Measurements from ENCODE around the gene ADGRA3. TPM values are rescaled to one million over a fixed set of nuclear protein-coding genes. Genes with fewer than 3 reads are reported as not detected.

Gene ADGRA3
- total RNA-seq, 2 experiments from 2014 or later: not detected

- no peaks in the 10 kb centered on the region for H3K4me1 ChIP-seq (ENCODE audit: insufficient read depth, low read length, poor library complexity, severe bottlenecking)
- no peaks in the 10 kb centered on the region for H3K9me2 ChIP-seq (ENCODE audit: insufficient read depth, low read length)
- no peaks in the 10 kb centered on the region for H3K9me3 ChIP-seq (ENCODE audit: low read length)
- H3K4me2 ChIP-seq (ENCODE audit: low read length): no peak overlapping the region
- intact Hi-C loops (cut with micrococcal nuclease; ENCODE audit: unreplicated experiment): no loop called here
- no peaks in the 10 kb centered on the region for H3K36me3 ChIP-seq (ENCODE audit: insufficient read depth, low read length)
- TF ChIP-seq EZH2phosphoT487 (IDR thresholded peaks at IDR 0.05; ENCODE audit: borderline replicate concordance, low read depth, low read length) (no peak), CTCF (conservative IDR thresholded peaks at IDR 0.05; ENCODE audit: low read length) (no peak)
- ChIA-PET POLR2A (no interaction called here), CTCF (ENCODE audit: unreplicated experiment) (no interaction called here)
- no peaks in the 10 kb centered on the region for H3K79me2 ChIP-seq (ENCODE audit: insufficient read depth, low read depth, low read length)
- no peak overlapping the region for H2AFZ ChIP-seq (ENCODE audit: low read length)
- BruUV-seq (replicated peaks): no TSS peak
- no peaks in the 10 kb centered on the region for H4K20me1 ChIP-seq (ENCODE audit: insufficient read depth, low read length)
- no peak for DNase-seq (ENCODE audit: low spot score)
- H3K27ac ChIP-seq (ENCODE audit: low read depth, low read length, poor library complexity, severe bottlenecking): no peak overlapping the region
- H3K4me3 ChIP-seq (ENCODE audit: low read depth, low read length, poor library complexity, severe bottlenecking): no peak overlapping the region
Measured at GRCh38 chr4:22413471-22413870, 102.4 kb downstream of the ADGRA3 start.

GRCh38 chr4:22412013-22412412 is 103.9 kb downstream of the ADGRA3 start:
- Histone ChIP-seq H3K27ac (ENCODE audit: low read depth, low read length, poor library complexity, severe bottlenecking) (no peak overlapping the region), H3K4me1 (ENCODE audit: insufficient read depth, low read length, poor library complexity, severe bottlenecking) (no peaks in the 10 kb centered on the region), H2AFZ (ENCODE audit: low read length) (no peak overlapping the region), H3K9me3 (ENCODE audit: low read length) (no peaks in the 10 kb centered on the region), H3K9me2 (ENCODE audit: insufficient read depth, low read length) (no peaks in the 10 kb centered on the region), H3K79me2 (ENCODE audit: insufficient read depth, low read depth, low read length) (no peaks in the 10 kb centered on the region), H3K4me3 (ENCODE audit: low read depth, low read length, poor library complexity, severe bottlenecking) (no peak overlapping the region), H4K20me1 (ENCODE audit: insufficient read depth, low read length) (no peaks in the 10 kb centered on the region), H3K4me2 (ENCODE audit: low read length) (no peak overlapping the region), H3K36me3 (ENCODE audit: insufficient read depth, low read length) (no peaks in the 10 kb centered on the region)
- no TSS peak for BruUV-seq (replicated peaks)
- ChIA-PET POLR2A (no interaction called here), CTCF (ENCODE audit: unreplicated experiment) (no interaction called here)
- no peak for TF ChIP-seq CTCF (conservative IDR thresholded peaks at IDR 0.05; ENCODE audit: low read length)
- no peak for TF ChIP-seq EZH2phosphoT487 (IDR thresholded peaks at IDR 0.05; ENCODE audit: borderline replicate concordance, low read depth, low read length)
- intact Hi-C loops (cut with micrococcal nuclease; ENCODE audit: unreplicated experiment): no loop called here
- no peak for DNase-seq (ENCODE audit: low spot score)

GRCh38 chr4:22410645-22411247 is 105.1 kb downstream of the ADGRA3 start:
- H2AFZ ChIP-seq (ENCODE audit: low read length): no peak overlapping the region
- H3K9me3 ChIP-seq (ENCODE audit: low read length): no peaks in the 10 kb centered on the region
- H3K36me3 ChIP-seq (ENCODE audit: insufficient read depth, low read length): no peaks in the 10 kb centered on the region
- H3K4me1 ChIP-seq (ENCODE audit: insufficient read depth, low read length, poor library complexity, severe bottlenecking): no peaks in the 10 kb centered on the region
- TF ChIP-seq EZH2phosphoT487 (IDR thresholded peaks at IDR 0.05; ENCODE audit: borderline replicate concordance, low read depth, low read length): no peak
- peak; percentile 88 for TF ChIP-seq CTCF (conservative IDR thresholded peaks at IDR 0.05; ENCODE audit: low read length)
- no TSS peak for BruUV-seq (replicated peaks)
- H3K27ac ChIP-seq (ENCODE audit: low read depth, low read length, poor library complexity, severe bottlenecking): no peak overlapping the region
- no peak overlapping the region for H3K4me3 ChIP-seq (ENCODE audit: low read depth, low read length, poor library complexity, severe bottlenecking)
- intact Hi-C loops (cut with micrococcal nuclease; ENCODE audit: unreplicated experiment): loop anchor here (2.0 kb wide), 1 partner anchor 280 kb away; no protein-coding TSS in a partner anchor
- H4K20me1 ChIP-seq (ENCODE audit: insufficient read depth, low read length): no peaks in the 10 kb centered on the region
- DNase-seq (ENCODE audit: low spot score): peak; percentile 16
- POLR2A ChIA-PET: no interaction called here
- no peaks in the 10 kb centered on the region for H3K79me2 ChIP-seq (ENCODE audit: insufficient read depth, low read depth, low read length)
- CTCF ChIA-PET (ENCODE audit: unreplicated experiment): no interaction called here
- no peaks in the 10 kb centered on the region for H3K9me2 ChIP-seq (ENCODE audit: insufficient read depth, low read length)
- no peak overlapping the region for H3K4me2 ChIP-seq (ENCODE audit: low read length)

Data from OCI-LY7 (cell line).